ENCODE measurements around the gene ADAM19.

ADAM19 gene

DNA sequence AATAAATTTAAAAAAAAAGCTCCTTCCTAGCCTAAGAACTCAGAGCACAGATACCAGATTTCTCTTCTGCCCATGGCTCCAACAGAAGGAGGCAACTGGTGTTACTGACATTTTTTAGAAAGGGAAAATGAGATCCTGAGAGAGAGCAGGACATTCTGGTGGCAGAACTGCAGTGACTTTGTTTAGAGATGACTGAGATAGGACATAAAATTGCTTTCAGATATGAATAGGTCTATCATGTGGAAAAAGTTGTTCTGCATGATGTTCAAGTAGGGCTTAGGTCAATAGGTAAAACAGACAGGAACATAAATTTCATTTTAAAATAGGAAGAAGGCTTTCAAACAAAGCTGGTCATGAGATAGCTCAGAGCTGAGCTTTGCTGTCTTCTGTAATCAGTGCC lies 66.0 kb downstream of the ADAM19 start:
- H3K4me3 ChIP-seq (ENCODE audit: low read depth, low read length): no peak overlapping the region
- TF ChIP-seq, protein P1, sequence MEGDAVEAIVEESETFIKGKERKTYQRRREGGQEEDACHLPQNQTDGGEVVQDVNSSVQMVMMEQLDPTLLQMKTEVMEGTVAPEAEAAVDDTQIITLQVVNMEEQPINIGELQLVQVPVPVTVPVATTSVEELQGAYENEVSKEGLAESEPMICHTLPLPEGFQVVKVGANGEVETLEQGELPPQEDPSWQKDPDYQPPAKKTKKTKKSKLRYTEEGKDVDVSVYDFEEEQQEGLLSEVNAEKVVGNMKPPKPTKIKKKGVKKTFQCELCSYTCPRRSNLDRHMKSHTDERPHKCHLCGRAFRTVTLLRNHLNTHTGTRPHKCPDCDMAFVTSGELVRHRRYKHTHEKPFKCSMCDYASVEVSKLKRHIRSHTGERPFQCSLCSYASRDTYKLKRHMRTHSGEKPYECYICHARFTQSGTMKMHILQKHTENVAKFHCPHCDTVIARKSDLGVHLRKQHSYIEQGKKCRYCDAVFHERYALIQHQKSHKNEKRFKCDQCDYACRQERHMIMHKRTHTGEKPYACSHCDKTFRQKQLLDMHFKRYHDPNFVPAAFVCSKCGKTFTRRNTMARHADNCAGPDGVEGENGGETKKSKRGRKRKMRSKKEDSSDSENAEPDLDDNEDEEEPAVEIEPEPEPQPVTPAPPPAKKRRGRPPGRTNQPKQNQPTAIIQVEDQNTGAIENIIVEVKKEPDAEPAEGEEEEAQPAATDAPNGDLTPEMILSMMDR (IDR thresholded peaks at IDR 0.05; ENCODE audit: borderline replicate concordance, insufficient read depth, low read depth, low read length): no peak

DNA sequence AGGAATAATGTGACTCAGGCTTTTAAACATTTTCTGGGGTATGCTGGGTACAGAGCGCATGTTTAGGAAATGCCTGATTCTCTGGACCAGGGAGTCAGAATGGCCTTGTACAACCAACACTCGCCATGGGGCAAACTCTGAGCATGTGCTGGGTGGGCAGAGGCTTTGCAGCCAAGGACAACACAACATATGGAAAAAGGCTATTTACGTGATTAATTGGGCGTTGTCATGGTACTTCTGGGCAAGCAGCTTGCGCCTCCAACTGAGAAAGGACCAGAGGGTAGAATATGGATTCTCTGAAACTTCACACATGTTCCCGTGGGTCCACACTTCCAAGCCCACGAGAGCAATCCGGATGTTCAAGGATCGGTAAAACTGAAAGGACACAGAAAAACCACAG lies 66.5 kb downstream of the ADAM19 start:
- no peak overlapping the region for H3K4me3 ChIP-seq (ENCODE audit: low read depth, low read length)
- TF ChIP-seq, protein P1 (IDR thresholded peaks at IDR 0.05; ENCODE audit: borderline replicate concordance, insufficient read depth, low read depth, low read length): no peak

DNA sequence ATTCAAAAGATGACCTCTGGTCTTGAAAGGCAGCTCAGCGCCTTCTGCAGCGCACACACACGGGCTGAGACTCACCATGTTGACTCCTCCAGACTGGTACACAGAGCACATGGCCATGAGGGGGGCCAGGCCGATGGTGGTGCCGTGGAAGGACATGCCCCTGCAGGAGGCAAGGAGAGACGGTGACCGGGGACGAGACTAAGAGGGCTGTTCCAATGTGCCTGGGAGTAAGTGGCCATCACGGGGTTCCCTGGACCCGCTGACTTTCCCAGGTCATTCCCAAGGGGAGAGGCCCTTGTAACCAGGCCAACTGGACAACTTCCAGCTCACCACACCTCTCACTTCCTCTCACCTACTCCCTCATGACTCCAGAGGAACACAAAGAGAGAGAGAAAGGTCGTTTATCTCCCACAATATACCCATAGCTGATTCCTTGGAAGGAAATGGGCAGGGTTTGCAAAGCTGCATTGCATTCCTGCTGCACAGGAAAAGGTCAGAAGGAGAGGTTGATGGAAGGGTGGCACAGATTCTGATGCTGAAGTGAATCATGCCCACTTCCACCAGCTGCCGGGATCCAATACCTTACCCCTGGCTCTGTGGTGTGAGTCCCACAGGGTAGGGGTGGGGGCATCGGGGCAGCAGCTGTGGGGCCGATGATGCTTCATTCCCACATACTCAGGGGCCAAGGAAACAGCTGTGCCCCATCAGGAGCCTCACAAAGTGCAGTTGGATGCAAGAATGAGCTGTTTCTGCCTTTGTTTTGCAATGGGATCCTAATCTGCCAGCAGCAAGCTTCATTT lies 68.4 kb downstream of the ADAM19 start:
- TF ChIP-seq, protein P1 (IDR thresholded peaks at IDR 0.05; ENCODE audit: borderline replicate concordance, insufficient read depth, low read depth, low read length): no peak
- H3K4me3 ChIP-seq (ENCODE audit: low read depth, low read length): no peak overlapping the region

DNA sequence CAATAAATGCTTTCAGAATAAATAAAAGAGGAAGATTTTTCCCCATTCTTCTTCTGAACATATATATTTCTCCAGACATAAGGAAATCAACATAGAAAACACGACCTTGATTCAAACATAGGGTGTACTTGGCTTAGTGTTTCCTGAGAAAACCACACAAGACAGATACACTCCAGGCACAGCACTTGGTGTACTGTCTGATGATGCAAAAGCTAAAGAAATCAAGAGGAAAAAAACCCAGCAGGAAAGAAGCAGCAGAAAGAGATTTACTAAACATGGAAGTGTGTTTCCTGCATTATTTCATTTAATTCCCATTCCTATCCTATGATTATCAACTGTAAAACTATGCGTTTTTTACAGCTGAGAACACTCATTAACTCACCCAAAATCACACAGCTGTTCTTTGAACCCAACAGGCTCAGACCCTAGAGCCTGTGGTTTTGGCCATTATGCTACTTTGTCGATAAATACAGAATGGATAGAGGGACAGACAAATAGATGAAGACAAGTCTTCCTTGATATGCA lies 69.4 kb downstream of the ADAM19 start:
- TF ChIP-seq, protein P1 (IDR thresholded peaks at IDR 0.05; ENCODE audit: borderline replicate concordance, insufficient read depth, low read depth, low read length): no peak

DNA sequence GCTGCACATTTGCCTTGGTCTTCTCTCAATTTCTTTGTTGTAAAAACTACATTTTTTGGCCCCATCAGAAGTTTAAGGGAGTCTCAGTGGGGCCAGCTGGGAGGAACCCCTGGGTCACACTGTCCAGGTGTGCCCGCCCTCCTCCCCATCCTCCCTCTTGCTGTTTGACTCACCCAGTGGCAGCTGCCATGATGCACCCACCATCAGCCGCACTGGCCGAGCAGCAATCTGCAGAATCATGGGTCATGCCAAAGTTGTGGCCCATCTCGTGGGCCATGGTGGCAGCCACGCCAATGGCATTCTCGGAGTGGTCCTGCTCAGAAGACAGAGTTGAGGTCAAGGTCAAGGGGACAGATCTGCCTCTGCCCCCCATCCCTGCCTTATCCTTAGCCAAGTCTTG lies 70.1 kb downstream of the ADAM19 start:
- no peak overlapping the region for H3K4me3 ChIP-seq (ENCODE audit: low read depth, low read length)
- TF ChIP-seq, protein P1 (IDR thresholded peaks at IDR 0.05; ENCODE audit: borderline replicate concordance, insufficient read depth, low read depth, low read length): no peak

More for the DNA sequence above, 69.4 kb downstream of the ADAM19 start:
- H3K4me3 ChIP-seq (ENCODE audit: low read depth, low read length): no peak overlapping the region

DNA sequence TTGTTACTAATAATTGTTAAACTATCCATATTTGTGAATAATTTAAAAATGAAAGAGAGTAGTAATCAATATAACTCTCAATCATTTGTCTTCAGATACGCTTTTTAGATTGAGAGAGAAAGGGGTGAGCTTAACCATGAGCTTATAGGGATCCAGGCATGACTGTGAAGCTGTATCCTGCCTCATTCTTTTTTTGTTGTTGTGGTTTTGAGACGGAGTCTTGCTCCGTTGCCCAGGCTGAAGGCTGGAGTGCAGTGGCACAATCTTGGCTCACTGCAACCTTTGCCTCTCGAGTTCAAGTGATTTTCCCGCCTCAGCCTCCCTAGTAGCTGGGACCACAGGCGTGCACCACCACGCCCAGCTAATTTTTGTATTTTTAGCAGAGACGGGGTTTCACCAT lies 71.5 kb downstream of the ADAM19 start:
- no peak overlapping the region for H3K4me3 ChIP-seq (ENCODE audit: low read depth, low read length)
- TF ChIP-seq, protein P1 (IDR thresholded peaks at IDR 0.05; ENCODE audit: borderline replicate concordance, insufficient read depth, low read depth, low read length): no peak

DNA sequence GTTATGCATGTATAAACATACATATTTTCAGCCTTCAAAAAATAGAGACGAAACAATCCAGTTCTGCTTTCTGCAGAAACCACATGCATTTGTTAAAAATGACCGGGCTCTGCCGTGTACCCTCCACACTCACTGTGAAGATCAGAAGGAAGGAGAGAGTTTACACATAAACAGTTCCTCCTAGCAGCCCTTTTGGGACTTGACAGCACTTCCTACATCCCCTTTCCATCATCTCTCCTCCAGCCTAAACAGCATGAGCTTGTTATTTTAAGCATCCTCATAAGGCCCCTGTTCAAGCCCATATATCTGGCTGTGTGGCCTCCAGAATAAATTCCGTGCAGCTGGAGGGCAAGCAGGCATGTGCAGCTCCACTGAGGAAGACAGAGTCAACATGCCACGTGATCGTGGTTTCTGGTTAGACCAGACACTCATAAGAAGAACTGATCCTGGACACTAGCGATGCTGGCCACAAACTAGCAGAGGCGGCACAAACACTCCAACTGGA lies 73.4 kb downstream of the ADAM19 start:
- H3K4me3 ChIP-seq (ENCODE audit: low read depth, low read length): no peak overlapping the region
- TF ChIP-seq, protein P1 (IDR thresholded peaks at IDR 0.05; ENCODE audit: borderline replicate concordance, insufficient read depth, low read depth, low read length): no peak

Data from GM12875 (cell line).